SKM-1 treated with dmso at 0.1 percent for 144 hours (cell line): Measurements from ENCODE around the gene CCDC57.

Source experiments
- DNase-seq: peaks from one replicate; lab custom pipeline; 2025; ENCODE audit not compliant: unreplicated experiment; lab: John Stamatoyannopoulos, UW

CCDC57 gene

DNA sequence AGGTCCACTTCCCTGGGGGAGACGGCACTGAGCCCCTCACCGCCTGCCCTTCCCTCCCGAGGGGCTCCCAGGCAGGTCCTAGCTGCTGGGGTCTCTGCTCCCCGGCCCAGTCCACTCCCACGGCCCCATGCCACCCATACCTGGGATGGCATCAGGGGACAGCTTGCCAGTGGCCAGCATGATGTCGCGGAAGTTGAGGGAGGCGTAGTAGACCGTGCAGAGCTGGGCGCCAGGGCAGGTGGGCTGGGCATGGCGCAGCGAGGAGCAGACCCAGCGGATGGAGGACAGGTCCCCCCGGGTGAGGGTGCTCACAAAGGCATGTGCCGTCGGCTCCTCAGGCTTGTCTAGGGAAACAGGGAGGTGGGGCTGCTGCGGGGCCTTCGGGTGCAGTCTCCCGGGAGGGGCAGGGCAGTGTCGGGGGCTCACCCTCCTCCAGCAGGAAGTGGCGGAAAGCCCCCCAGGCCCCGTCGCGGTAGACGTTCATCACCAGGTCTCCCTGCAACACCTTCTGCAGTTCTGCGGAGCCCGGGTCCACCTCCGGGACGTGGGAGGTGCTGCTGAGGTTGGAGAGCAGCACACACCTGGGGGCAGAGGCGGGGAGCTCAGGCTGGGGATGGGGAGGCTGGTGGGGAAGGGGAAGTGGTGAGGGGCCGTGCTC is 128.1 kb downstream of the CCDC57 start:
- no peak for DNase-seq

GRCh38 chr17:82083533-82084359 is 128.9 kb downstream of the CCDC57 start:
- DNase-seq, result no peak

DNA sequence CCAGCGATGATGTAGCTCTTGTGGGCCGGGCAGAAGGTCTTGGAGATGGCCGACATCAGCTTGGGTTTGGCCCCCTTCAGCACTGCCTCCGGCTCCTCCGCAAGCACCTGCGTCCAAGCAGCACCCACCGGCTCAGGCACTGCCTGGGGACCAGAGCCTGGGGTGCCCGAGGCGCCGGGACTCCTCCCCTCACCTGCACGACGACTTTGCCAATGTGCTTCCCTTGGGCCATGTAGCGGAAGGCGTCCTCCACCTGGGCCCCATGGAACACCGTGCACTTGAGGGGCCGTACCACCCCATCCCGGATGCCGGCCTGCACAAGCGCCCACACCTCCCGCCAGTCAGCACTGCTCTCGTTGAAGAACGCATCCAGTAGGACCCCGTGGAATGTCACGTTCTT is 129.6 kb downstream of the CCDC57 start:
- no peak for DNase-seq

DNA sequence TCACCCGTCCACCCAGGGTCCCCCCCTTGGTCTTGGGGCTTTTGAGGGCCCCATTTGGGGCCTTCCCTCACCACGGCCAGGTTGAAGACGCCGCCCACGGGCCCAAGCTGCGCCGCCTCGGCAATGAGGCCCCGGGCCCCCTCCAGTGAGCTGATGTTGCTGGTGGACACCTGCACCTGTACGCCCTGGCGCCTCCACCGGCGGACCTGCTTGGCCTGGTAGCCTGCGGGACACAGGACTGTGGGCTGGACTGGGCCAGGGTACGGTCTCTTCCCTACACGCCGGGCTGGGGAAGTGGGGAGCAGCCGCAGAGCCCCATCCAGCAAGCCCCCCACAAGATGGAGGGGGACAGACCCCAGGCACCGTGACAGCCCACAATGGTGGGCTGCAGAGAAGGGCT is 130.2 kb downstream of the CCDC57 start:
- DNase-seq, result no peak

DNA sequence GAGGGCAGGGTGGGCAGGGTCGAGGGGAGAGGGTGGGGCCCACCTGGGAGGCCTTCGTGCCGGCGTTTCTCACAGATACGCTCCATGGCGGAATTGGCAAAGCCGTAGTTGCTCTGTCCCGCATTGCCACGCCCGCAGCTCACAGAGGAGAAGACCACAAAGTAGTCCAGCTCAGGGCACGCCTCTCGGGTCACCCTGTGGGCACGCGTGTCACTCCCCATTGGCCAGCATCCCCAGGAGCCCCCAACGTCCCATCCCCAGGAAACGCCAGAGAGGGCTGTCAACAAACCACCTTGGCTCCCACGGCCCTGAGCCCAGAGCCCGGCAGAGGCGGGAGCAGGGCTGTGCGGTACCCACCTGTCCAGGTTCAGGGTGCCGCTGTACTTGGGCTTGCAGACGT is 130.7 kb downstream of the CCDC57 start:
- no peak for DNase-seq

DNA sequence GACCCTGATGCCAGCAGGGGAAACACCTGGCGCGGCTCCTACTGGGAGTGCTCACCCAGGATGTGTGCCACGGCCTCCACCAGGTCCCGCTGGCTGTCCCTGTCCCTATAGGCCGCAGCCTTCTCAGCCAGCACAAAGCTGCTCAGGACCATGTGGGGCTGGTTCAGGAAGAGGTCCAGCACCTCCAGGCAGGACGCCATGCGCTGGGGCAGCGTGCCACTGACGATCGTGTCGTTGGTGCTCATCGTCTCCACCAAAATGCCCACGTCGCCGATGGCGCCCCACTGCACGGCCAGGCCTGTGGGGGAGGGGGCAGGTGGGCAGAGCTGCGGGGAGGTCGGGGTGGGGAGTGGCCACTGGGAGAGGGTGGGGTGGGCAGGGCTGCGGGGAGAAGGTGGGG is 131.1 kb downstream of the CCDC57 start:
- DNase-seq, result no peak

- no peak for DNase-seq
Measured at GRCh38 chr17:82080789-82081464, 131.7 kb downstream of the CCDC57 start.

- no peak for DNase-seq
Measured at GRCh38 chr17:82080048-82080788, 132.4 kb downstream of the CCDC57 start.

GRCh38 chr17:82079001-82079677 is 133.5 kb downstream of the CCDC57 start:
- DNase-seq, result no peak

GRCh38 chr17:82078433-82078832 is 134.2 kb downstream of the CCDC57 start:
- DNase-seq, result no peak

DNA sequence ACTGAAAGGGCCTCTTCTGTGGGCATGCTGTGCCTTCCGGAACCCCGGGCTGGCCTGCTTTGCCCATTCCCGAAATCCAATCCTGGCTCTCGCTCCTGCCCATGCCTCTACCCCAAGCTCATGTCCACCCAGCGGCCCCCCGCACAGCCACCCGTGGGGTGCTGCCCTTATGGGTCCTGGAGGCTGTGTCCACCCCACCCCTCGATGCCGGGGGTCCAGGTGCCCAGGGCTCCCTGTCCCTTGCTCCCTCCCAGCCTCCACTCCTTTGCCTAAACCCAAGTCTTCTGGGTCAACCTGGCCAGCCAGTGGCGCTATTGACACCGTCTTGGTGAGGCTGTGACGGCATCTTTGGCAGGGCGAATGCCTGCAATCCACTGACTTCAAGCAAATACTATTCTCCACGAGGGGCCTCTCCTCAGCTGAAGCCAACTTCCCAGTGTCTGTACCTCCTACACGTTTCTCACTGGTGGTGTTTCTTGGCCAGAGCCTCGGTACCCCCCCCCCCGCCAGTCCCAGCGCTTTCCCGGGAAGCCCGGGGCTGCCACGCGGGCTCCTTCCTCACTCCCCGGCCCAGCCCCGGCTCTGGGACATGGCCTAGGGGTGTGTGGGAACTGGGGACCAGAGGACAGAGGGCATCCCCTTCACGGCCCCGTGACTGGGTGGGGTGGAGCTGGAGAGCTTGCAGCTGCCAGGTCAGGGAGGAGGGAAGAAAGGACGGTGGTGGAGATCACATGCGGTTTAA is 134.9 kb downstream of the CCDC57 start:
- DNase-seq, result no peak

GRCh38 chr17:82076785-82077591 is 135.7 kb downstream of the CCDC57 start:
- no peak for DNase-seq

DNA sequence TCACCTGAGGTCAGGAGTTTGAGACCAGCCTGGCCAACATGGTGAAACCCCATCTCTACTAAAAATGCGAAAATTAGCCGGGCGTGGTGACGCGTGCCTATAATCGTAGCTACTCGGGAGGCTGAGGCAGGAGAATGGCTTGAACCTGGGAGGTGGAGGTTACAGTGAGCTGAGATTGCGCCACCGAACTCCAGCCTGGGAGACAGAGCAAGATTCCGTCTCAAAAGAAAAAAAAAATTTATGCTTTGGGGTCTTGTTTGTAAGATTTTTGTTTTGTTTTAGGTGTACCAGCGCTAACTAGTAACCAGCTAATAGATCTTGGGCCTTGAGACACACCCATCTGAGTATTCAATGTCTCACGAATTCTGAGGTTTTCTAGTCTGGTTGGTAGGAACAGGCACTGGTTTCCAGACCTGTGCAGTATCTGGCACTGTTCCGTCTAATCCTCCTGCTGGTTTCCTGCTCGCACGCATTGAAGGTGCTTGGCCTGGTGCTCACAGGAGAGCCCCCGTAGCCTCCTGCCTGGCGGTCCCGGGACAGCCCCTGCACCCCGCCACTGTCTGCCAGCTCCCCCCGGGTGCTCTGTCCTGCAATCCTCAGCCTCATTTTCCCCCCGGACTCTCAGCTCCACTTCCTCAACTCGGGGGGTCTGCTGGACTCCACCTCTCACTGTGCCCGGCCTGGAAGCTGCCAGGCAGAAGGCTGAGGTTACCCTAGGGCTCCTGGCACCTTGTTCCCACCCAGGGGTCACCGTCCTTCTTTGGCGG is 136.4 kb downstream of the CCDC57 start:
- DNase-seq, result no peak

- DNase-seq, result no peak
Measured at GRCh38 chr17:82073446-82073845, 139.2 kb downstream of the CCDC57 start.

DNA sequence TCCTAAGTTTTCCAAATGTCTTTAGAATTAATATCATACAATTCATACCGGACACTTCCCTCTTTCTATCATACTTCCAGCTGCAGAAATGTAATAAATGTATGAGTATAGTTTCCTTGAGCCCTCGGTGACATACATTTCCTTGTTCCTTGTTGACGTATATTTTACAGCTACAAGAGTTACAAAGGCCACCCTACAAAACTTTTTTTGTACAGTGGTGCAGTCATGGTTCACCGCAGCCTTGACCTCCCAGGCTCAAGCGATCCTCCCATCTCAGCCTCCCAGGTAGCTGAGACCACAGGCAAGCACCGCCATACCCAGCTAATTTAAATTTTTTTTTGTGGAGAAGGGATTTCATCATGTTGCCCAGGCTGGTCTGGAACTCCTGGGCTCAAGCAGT is 139.8 kb downstream of the CCDC57 start:
- DNase-seq, result no peak

GRCh38 chr17:82070611-82071010 is 142.0 kb downstream of the CCDC57 start:
- DNase-seq, result no peak

GRCh38 chr17:82065638-82066303 is 146.9 kb downstream of the CCDC57 start, which contains the start of gene DUS1L:
DUS1L (minus strand) TSS chr17:82065804; CDS start chr17:82065059, 745 bp downstream.
- peak; percentile 29 for DNase-seq

GRCh38 chr17:82065193-82065637 is 147.4 kb downstream of the CCDC57 start:
- DNase-seq, result no peak
